Large intestine (tissue), 3 donors: ENCODE measurements around the gene UBE2N. TPM values are rescaled to one million over a fixed set of nuclear protein-coding genes. Genes with fewer than 3 reads are reported as not detected.
"Not testable (repeated sequence)": the region's sequence is repeated elsewhere in the genome, so short reads cannot be mapped to it uniquely, and the experiment has no call there.

Experiments
- DNase-seq, 2 donors: peaks; one replicate each; pipeline versions ENCODE4 v3.0.0 to v3.0.0-alpha.2; 2013
- H3K27ac ChIP-seq: one replicate; pipeline ENCODE4 v1.5.1; 2013; ENCODE audit warnings: low read length
- H3K27me3 ChIP-seq: 2 replicates; pipeline ENCODE4 v1.6.1; 2013; ENCODE audit warnings: low read length; ENCODE audit not compliant: control insufficient read depth, insufficient read depth
- H3K36me3 ChIP-seq: 2 replicates; pipeline ENCODE4 v1.6.1; 2013; ENCODE audit warnings: low read length; ENCODE audit not compliant: control insufficient read depth, insufficient read depth
- H3K4me1 ChIP-seq: one replicate; pipeline ENCODE4 v1.6.1; 2013; ENCODE audit warnings: low read length; ENCODE audit not compliant: control insufficient read depth, insufficient read depth
- H3K4me3 ChIP-seq: one replicate; pipeline ENCODE4 v1.5.1; 2013; ENCODE audit warnings: low read length
- H3K9me3 ChIP-seq: one replicate; pipeline ENCODE4 v1.6.1; 2013; ENCODE audit warnings: mild to moderate bottlenecking, low read depth, low read length, moderate library complexity; ENCODE audit not compliant: control insufficient read depth
- WGBS: methylation state at CpG from one replicate; pipeline ENCODE4 v1.1.5; 2013; ENCODE audit warnings: low lambda C conversion rate; ENCODE audit not compliant: insufficient coverage; 5-methylcytosine and 5-hydroxymethylcytosine counted together
- polyA plus RNA-seq: library from polyadenylated mRNA; unstranded; fragments of 120-200 nt; gene quantifications from one replicate; pipeline ENCODE4 v1.2.1, GENCODE V29; 2013

Gene UBE2N
- polyA plus RNA-seq, 1 donor = 102 TPM

DNA sequence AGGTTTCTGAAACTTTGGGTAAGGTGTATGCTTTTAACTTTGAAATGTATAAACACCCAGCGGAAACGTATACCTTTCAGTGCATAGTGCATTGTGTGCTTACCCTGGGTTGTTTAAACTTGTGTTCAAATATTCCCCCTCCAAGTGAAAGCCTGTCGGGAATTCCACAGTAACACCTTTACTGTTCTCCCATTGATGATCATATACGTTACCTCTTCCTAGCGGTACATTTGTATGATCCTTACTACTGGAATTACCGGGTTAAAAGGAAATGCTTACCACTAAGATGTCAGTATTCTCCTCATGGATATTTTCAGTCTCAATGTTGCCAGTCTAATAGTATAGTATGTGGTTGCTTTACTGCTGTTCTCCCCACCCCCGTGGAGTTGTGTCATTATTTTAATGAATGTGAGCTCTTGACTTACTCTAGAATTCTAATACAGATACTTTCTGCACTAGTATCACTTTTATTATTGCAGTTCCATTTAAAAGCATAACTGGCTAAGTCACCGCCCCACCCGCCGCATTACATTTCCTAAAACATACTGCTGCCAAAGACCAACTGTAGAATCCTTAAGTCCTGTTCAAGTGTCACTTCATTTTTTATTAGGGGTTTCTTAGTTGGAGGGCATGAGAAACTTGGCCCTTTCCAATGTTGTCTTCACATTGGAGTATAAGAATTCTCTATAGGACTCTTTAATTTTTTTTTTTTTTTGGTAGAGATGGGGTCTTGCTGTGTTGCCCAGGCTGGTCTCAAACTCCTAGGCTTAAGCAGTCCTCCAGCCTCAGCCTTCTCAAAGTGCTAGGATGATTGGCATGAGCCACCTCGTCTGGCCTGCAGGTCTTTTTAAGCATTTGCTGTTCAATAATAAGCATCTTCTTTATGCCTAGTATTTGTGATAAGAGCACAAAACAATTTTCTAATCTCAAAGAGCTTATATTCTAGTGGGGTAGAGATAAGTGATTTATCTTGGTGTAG is 39.1 kb downstream of the UBE2N start:
- no peaks in the 10 kb centered on the region for H3K27me3 ChIP-seq
- 96% methylated on average over 7 of the region's 11 CpGs for WGBS
- peaks cover 2% of the 10 kb centered on the region for H3K4me1 ChIP-seq
- no peak for DNase-seq
- no peak overlapping the region for H3K27ac ChIP-seq
- no peak overlapping the region for H3K4me3 ChIP-seq
- no peaks in the 10 kb centered on the region for H3K9me3 ChIP-seq
- peaks cover 25% of the 10 kb centered on the region for H3K36me3 ChIP-seq

GRCh38 chr12:93399183-93399863 is 42.4 kb downstream of the UBE2N start:
- H3K36me3 ChIP-seq = peaks cover 36% of the 10 kb centered on the region
- H3K4me3 ChIP-seq, DNase-seq, H3K9me3 ChIP-seq, H3K27me3 ChIP-seq, H3K27ac ChIP-seq, H3K4me1 ChIP-seq: not testable (repeated sequence)
- WGBS = no CpG with 5 or more reads among the region's 5 CpGs

DNA sequence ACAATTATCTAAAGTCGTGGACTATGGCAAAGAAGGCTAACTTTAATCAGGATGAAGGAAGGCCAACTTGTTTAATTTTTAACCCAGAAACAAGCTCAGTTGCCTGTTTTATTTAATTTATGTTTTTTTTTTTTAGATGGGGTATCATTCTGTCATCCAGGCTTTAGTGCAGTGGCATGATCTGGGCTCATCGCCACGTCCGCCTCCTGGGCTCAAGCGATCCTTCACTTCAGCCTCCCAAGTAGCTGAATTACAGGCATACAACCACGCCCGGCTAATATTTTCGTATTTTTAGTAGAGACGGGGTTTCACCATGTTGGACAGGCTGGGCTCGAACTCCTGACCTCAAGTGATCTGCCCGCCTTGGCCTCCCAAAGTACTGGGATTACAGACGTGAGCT is 44.3 kb downstream of the UBE2N start:
- peaks cover 29% of the 10 kb centered on the region for H3K36me3 ChIP-seq
- 0% methylated on average over 1 of the region's 12 CpGs for WGBS
- no peaks in the 10 kb centered on the region for H3K9me3 ChIP-seq
- H3K4me1 ChIP-seq = peaks cover 10% of the 10 kb centered on the region
- H3K27ac ChIP-seq = no peak overlapping the region
- H3K27me3 ChIP-seq = no peaks in the 10 kb centered on the region
- DNase-seq = no peak
- H3K4me3 ChIP-seq = no peak overlapping the region

DNA sequence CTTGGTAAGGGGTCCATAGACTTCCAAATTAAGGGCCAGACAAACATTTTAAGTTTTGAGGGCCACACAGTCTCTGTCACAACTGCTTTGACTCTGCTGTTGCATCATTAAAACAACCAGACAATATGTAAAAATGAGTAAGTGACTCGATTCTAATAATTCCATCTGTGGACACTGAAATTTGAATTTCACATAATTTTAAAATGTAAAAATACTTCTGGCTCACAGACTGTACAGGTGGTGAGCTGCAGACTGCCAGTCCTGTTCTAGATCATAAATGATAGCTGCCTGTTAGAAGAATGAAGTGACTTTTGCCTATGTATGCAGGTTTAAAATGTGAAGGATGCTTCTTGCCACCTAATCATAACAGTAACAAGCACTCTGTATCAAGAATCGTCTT is 48.3 kb downstream of the UBE2N start:
- H3K27me3 ChIP-seq = no peaks in the 10 kb centered on the region
- H3K27ac ChIP-seq = no peak overlapping the region
- H3K9me3 ChIP-seq = no peaks in the 10 kb centered on the region
- H3K36me3 ChIP-seq = peaks cover 28% of the 10 kb centered on the region
- peaks cover 14% of the 10 kb centered on the region for H3K4me1 ChIP-seq
- DNase-seq = no peak
- WGBS = 88% methylated on average over 1 of the region's 2 CpGs
- no peak overlapping the region for H3K4me3 ChIP-seq

- Histone ChIP-seq H3K9me3 (no peaks in the 10 kb centered on the region), H3K4me3 (no peak overlapping the region), H3K4me1 (peaks cover 5% of the 10 kb centered on the region), H3K36me3 (peaks cover 15% of the 10 kb centered on the region), H3K27ac (no peak overlapping the region), H3K27me3 (no peaks in the 10 kb centered on the region)
- WGBS = no CpG with 5 or more reads among the region's 5 CpGs
- DNase-seq = no peak
Observed at GRCh38 chr12:93390549-93391297, 51.0 kb downstream of the UBE2N start.

- Histone ChIP-seq H3K27me3 (no peaks in the 10 kb centered on the region), H3K4me3 (no peak overlapping the region), H3K36me3 (peaks cover 12% of the 10 kb centered on the region), H3K27ac (no peak overlapping the region), H3K4me1 (peaks cover 5% of the 10 kb centered on the region), H3K9me3 (no peaks in the 10 kb centered on the region)
- DNase-seq = no peak
- WGBS = 80% methylated on average over 1 of the region's 5 CpGs
Observed at GRCh38 chr12:93390031-93390430, 51.7 kb downstream of the UBE2N start.

- H3K36me3 ChIP-seq = peaks cover 10% of the 10 kb centered on the region
- no peaks in the 10 kb centered on the region for H3K27me3 ChIP-seq
- H3K4me3 ChIP-seq = no peak overlapping the region
- H3K4me1 ChIP-seq = peaks cover 5% of the 10 kb centered on the region
- no peak for DNase-seq
- WGBS = 67% methylated on average over 1 of the region's 2 CpGs
- H3K27ac ChIP-seq = no peak overlapping the region
- no peaks in the 10 kb centered on the region for H3K9me3 ChIP-seq
Observed at GRCh38 chr12:93387780-93388179, 54.0 kb downstream of the UBE2N start.

DNA sequence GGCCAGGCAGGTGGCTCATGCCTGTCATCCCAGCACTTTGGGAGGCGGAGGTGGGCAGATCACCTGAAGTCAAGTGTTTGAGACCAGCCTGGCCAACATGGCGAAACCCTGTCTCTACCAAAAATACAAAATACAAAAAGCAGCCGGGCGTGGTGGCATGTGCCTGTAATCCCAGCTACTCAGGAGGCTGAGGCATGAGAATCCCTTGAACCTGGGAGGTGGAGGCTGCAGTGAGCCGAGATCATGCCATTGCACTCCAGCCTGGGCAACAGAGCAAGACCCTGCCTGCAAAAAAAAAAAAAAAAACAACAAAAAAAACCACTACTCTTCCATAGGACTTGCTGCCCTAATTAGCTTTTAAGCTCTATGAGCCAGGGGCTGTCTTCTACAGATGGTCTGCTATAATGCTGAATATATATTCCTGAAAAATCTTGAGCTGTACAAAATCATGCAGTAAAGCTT is 59.7 kb downstream of the UBE2N start:
- not testable (repeated sequence) for H3K4me1 ChIP-seq, H3K27me3 ChIP-seq, DNase-seq, H3K36me3 ChIP-seq, H3K9me3 ChIP-seq
- no CpG with 5 or more reads among the region's 5 CpGs for WGBS
- Histone ChIP-seq H3K4me3 (peak overlapping the region; percentile 75), H3K27ac (peak overlapping the region; percentile 97)

DNA sequence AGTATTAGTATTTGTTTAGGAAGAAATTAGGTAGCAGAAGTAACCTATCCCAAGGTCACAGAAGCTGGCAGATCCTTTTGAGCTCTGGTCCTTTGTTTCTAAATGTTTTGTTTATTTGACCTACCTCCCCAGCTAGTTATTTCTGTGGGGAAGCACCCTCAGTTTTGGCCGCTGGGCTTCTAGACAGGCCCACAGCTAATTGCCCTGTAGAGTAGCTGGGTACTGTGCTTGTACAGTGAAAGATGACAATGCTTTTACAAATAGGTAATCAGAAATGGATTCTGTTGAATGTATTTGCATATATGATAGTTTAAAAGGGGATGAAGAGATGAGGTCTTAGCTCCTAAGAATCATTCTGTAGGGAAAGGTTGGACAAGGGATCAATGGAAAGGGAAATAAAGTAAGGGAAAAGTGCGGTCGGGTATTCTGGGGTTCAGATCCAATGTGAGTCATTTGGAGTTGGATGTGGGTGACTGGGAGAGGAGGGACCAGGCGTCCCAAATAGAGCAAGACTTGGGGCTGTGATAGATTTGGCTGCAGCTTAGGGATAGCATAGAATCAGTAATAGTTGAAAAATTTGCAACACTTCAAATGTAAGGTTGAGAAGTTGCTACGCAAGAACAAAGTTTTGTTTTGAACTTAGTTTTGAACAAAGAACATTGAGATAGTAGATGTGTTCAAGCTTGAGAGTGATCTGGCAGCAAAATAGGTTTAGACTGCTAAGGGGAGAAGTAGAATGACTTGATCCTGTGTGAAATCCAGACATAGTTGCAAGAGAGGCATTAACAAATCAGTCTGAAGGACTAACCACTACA is 60.4 kb downstream of the UBE2N start:
- H3K4me3 ChIP-seq = peak overlapping the region; percentile 75
- no peaks in the 10 kb centered on the region for H3K9me3 ChIP-seq
- no peak for DNase-seq
- H3K4me1 ChIP-seq = peaks cover 11% of the 10 kb centered on the region
- no peaks in the 10 kb centered on the region for H3K36me3 ChIP-seq
- 64% methylated on average over 2 of the region's 5 CpGs for WGBS
- H3K27ac ChIP-seq = peak overlapping the region; percentile 97
- no peaks in the 10 kb centered on the region for H3K27me3 ChIP-seq
